ENCODE measurements around the gene MKS1. TPM values are rescaled to one million over a fixed set of nuclear protein-coding genes. Genes with fewer than 3 reads are reported as not detected.

Gene MKS1
- total RNA-seq, 1 experiment from 2014 or later = 29.8 TPM

- POLR2A ChIA-PET = no interaction called here
- Histone ChIP-seq H3K4me3 (replicated peaks in 1 of 2; ENCODE audit: low read depth in 1 of 2, low read length in 2 of 2) (peak overlapping the region in 1 of 2 experiments; percentile 32; a peak in 2 of 4 replicates), H3K4me2 (ENCODE audit: low read length) (peak overlapping the region; percentile 65), H3K27ac (ENCODE audit: low read depth, low read length) (no peak overlapping the region), H2AFZ (ENCODE audit: low read depth, low read length, poor library complexity, severe bottlenecking) (peak overlapping the region; percentile 90), H3K9ac (ENCODE audit: low read length) (no peak overlapping the region), H3K27me3 (ENCODE audit: insufficient read depth, low read length) (no peaks in the 10 kb centered on the region), H3K4me1 (ENCODE audit: control insufficient read depth in 1 of 2, insufficient read depth in 2 of 2, low read length in 2 of 2) (peaks cover 12 to 18% of the 10 kb centered on the region in 2 experiments; a peak in 3 of 4 replicates), H4K20me1 (ENCODE audit: insufficient read depth) (no peaks in the 10 kb centered on the region), H3K9me2 (ENCODE audit: insufficient read depth) (peaks cover 2% of the 10 kb centered on the region; the same call in 1 of the 2 replicates), H3K36me3 (ENCODE audit: control insufficient read depth in 1 of 2, insufficient read depth in 2 of 2, low read length in 2 of 2) (no peaks in the 10 kb centered on the region), H3K9me3 (ENCODE audit: control insufficient read depth in 1 of 2, insufficient read depth in 1 of 2, low read depth in 1 of 2, low read length in 2 of 2) (no peaks in the 10 kb centered on the region), H3K79me2 (ENCODE audit: insufficient read depth, low read length) (no peaks in the 10 kb centered on the region)
- TF ChIP-seq REST (IDR thresholded peaks at IDR 0.05; ENCODE audit: low read depth) (no peak), EZH2phosphoT487 (IDR thresholded peaks at IDR 0.05; ENCODE audit: borderline replicate concordance) (no peak), CTCF (IDR thresholded peaks at IDR 0.05 in 2 of 3, conservative IDR thresholded peaks at IDR 0.05 in 1 of 3; ENCODE audit: borderline replicate concordance in 1 of 3, insufficient read depth in 1 of 3, low read depth in 2 of 3, low read length in 2 of 3) (no peak), EGR1 (IDR thresholded peaks at IDR 0.05; ENCODE audit: low read depth) (no peak), POLR2AphosphoS5 (IDR thresholded peaks at IDR 0.05; ENCODE audit: low read depth, low read length) (no peak), FOSL1 (IDR thresholded peaks at IDR 0.05; ENCODE audit: low read depth) (peak; percentile 76), POLR2A (IDR thresholded peaks at IDR 0.05; ENCODE audit: borderline replicate concordance, extremely low read depth, insufficient read depth, insufficient read length) (no peak), YY1 (IDR thresholded peaks at IDR 0.05; ENCODE audit: extremely low read depth, insufficient replicate concordance, low read depth, low read length) (no peak), EZH2 (IDR thresholded peaks at IDR 0.05) (no peak), SRF (IDR thresholded peaks at IDR 0.05; ENCODE audit: low read depth) (no peak), CEBPB (IDR thresholded peaks at IDR 0.05; ENCODE audit: low read depth) (no peak), ZNF274 (IDR thresholded peaks at IDR 0.05; ENCODE audit: low read depth, low read length) (no peak), TCF7L2 (IDR thresholded peaks at IDR 0.05; ENCODE audit: borderline replicate concordance, extremely low read depth, insufficient read depth, insufficient read length) (no peak), ATF3 (IDR thresholded peaks at IDR 0.05) (no peak), ELF1 (IDR thresholded peaks at IDR 0.05; ENCODE audit: borderline replicate concordance, low read depth) (no peak), ZFX (IDR thresholded peaks at IDR 0.05) (no peak), JUND (IDR thresholded peaks at IDR 0.05) (peak; percentile 67), SIN3A (IDR thresholded peaks at IDR 0.05; ENCODE audit: low read depth) (no peak), SP1 (IDR thresholded peaks at IDR 0.05; ENCODE audit: low read depth) (peak; percentile 30; the same call in 1 of the 2 replicates), CBX3 (IDR thresholded peaks at IDR 0.05; ENCODE audit: low read depth) (no peak), MAX (IDR thresholded peaks at IDR 0.05) (no peak), ZBTB33 (IDR thresholded peaks at IDR 0.05; ENCODE audit: extremely low read depth, insufficient replicate concordance, low read length) (no peak)
- BruUV-seq (replicated peaks) = no TSS peak
- CTCF ChIA-PET = interaction anchor here (1.1 kb wide), 1 partner anchor 9 kb away, joined by 3 read pairs; no protein-coding TSS in a partner anchor
- RAD21 ChIA-PET (ENCODE audit: low non-redundant PET in 1 of 2, low total read pairs in 2 of 2, uncharacterized antibody in 2 of 2, unreplicated experiment in 2 of 2) = no interaction called here
- intact Hi-C loops (cut with micrococcal nuclease) = no loop called here
- DNase-seq (ENCODE audit: low read depth, low spot score) (peak; percentile 28), ATAC-seq (peak; percentile 75)
Measured at GRCh38 chr17:58224315-58224714, 5.3 kb upstream of the MKS1 start.

Data from HCT116 (cell line).